ENCODE measurements around the gene NFIB. TPM values are rescaled to one million over a fixed set of nuclear protein-coding genes. Genes with fewer than 3 reads are reported as not detected.

The NFIB gene
- total RNA-seq, 2 experiments from 2014 or later = not detected

DNA sequence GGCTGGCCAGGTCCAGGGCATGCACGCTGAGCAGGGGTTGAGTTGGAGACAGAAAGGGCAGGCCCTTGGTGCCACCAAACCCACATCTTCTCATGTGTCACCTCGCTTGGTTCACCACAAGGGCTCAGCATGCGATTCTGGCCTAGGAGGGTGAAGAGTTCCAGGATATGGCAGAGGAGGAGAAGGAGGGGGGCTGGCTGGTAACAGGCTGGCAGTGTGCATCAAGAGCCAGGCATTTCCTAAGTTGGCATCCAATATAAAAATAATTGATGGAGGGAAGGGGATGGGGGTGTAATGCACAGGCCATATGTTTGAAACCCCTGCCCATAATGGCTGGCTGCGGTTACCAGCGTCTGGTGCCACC, 255.6 kb downstream of the NFIB start:
- Mint-ChIP-seq H3K27me3 (no peaks in the 10 kb centered on the region), H3K9me3 (no peaks in the 10 kb centered on the region), H3K36me3 (ENCODE audit: low read depth) (no peaks in the 10 kb centered on the region), H3K4me3 (no peak overlapping the region), H3K4me1 (ENCODE audit: low read depth) (no peaks in the 10 kb centered on the region), H3K27ac (no peak overlapping the region)
- CTCF ChIA-PET = no interaction called here
- intact Hi-C loops (cut with micrococcal nuclease) = no loop called here
- POLR2A ChIA-PET = no interaction called here
- TF ChIP-seq, protein P1, sequence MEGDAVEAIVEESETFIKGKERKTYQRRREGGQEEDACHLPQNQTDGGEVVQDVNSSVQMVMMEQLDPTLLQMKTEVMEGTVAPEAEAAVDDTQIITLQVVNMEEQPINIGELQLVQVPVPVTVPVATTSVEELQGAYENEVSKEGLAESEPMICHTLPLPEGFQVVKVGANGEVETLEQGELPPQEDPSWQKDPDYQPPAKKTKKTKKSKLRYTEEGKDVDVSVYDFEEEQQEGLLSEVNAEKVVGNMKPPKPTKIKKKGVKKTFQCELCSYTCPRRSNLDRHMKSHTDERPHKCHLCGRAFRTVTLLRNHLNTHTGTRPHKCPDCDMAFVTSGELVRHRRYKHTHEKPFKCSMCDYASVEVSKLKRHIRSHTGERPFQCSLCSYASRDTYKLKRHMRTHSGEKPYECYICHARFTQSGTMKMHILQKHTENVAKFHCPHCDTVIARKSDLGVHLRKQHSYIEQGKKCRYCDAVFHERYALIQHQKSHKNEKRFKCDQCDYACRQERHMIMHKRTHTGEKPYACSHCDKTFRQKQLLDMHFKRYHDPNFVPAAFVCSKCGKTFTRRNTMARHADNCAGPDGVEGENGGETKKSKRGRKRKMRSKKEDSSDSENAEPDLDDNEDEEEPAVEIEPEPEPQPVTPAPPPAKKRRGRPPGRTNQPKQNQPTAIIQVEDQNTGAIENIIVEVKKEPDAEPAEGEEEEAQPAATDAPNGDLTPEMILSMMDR (IDR thresholded peaks at IDR 0.05) = no peak
- ATAC-seq (no peak), DNase-seq (no peak)

DNA sequence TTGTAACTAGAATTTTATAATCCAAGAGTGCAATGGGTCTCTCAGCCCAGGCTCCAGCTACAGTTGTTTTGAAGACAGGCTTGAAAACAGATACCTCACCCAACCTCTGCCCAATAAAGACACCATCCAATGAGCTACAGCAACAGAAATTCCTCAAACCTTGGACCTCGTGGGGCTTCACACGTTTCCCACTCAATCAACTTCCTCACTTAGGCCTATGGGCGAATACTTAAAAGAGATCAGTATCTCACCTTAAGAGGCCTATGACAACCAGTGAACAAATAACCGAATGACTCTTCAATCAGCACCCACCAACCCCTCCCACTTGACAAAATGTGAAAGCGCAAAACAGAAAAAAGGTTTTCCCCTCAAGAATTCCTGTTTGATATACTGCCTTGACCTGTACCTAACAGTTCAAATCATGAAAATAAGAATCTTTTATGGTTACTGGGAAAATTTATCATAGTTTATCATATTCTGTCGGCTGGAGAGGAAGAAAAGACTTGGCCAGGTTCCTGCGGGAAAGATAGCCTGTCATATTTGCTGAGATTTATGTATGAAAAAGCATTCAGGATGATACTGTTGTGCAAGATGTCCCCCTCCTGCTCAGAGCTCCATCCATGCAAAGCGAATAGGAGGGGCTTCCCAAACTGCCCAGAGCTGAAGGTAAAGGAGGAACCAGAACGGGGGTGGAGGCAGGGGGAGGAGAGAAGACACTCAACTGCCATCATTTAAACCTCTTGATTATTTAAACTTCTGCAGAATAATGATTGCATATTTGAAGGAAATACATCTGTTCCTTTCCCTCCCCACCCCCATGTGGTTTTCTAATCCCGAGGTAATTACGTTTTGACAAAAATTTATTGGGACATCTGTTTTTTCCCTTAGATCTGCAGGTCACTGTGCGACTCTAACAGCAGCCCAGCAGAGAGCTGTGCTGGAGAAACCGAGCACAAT, 256.3 kb downstream of the NFIB start:
- intact Hi-C loops (cut with micrococcal nuclease) = no loop called here
- H3K36me3 Mint-ChIP-seq (ENCODE audit: low read depth) = no peaks in the 10 kb centered on the region

DNA sequence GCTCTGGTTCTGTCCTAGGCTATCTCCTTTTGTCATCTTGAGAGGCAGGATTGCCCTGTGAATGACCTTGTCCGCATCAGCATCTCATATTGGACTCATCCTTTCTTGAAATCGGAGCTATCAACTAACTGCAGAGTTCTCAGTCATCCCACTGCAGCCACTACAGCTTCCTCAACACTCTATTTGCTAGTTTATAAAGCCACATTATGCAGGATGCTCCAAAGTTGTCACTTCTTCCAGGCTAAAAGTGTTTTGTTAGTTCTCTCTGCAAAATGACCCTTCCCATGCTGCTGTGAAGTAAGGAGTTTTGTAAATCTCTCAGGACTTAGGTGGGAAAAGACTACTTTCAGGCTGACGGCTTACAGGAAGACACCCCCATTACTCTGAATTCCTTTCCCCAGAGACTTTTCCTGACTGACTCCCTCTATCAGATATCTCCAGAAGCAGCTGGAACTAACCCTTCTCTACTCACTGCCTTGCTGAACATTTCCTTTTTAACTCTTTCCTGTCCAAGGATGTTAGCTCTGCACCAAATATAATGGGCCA, 257.6 kb downstream of the NFIB start:
- Mint-ChIP-seq H3K27ac (no peak overlapping the region), H3K4me3 (no peak overlapping the region), H3K4me1 (ENCODE audit: low read depth) (no peaks in the 10 kb centered on the region), H3K27me3 (no peaks in the 10 kb centered on the region), H3K36me3 (ENCODE audit: low read depth) (no peaks in the 10 kb centered on the region), H3K9me3 (no peaks in the 10 kb centered on the region)
- POLR2A ChIA-PET = no interaction called here
- TF ChIP-seq, protein P1 (IDR thresholded peaks at IDR 0.05) = no peak
- no peak for ATAC-seq
- no peak for DNase-seq
- CTCF ChIA-PET = no interaction called here
- intact Hi-C loops (cut with micrococcal nuclease) = no loop called here

More for the DNA sequence above, 256.3 kb downstream of the NFIB start:
- ChIA-PET POLR2A (no interaction called here), CTCF (no interaction called here)
- DNase-seq (no peak), ATAC-seq (no peak)
- H3K27me3 Mint-ChIP-seq = no peaks in the 10 kb centered on the region
- no peaks in the 10 kb centered on the region for H3K9me3 Mint-ChIP-seq
- H3K4me1 Mint-ChIP-seq (ENCODE audit: low read depth) = no peaks in the 10 kb centered on the region
- no peak overlapping the region for H3K4me3 Mint-ChIP-seq
- TF ChIP-seq, protein P1 (IDR thresholded peaks at IDR 0.05) = no peak
- no peak overlapping the region for H3K27ac Mint-ChIP-seq

DNA sequence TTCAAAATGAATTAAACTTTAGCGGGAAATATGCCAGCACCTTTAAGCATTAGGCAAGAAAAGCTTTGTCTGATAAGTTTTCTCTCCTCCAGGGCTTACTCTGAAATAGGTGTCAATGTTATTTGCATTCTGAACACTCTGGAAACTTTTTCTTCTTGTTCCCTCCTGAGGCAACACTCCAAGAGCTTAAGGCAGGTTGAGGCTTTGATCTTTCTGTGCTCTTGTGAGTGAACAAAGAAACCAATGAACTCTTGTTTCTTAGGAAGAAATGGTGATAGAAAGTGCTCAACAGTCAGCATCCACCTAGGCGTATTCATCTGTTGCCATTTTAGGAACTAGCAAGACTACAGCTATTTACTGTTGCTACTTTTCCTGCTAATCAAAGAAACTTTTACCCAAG, 259.8 kb downstream of the NFIB start:
- CTCF ChIA-PET = no interaction called here
- H3K4me1 Mint-ChIP-seq (ENCODE audit: low read depth) = no peaks in the 10 kb centered on the region
- H3K27ac Mint-ChIP-seq = no peak overlapping the region
- no peak for DNase-seq
- TF ChIP-seq, protein P1 (IDR thresholded peaks at IDR 0.05) = no peak
- no peaks in the 10 kb centered on the region for H3K27me3 Mint-ChIP-seq
- intact Hi-C loops (cut with micrococcal nuclease) = no loop called here
- H3K36me3 Mint-ChIP-seq (ENCODE audit: low read depth) = no peaks in the 10 kb centered on the region
- no peaks in the 10 kb centered on the region for H3K9me3 Mint-ChIP-seq
- H3K4me3 Mint-ChIP-seq = no peak overlapping the region
- POLR2A ChIA-PET = no interaction called here
- ATAC-seq = no peak

DNA sequence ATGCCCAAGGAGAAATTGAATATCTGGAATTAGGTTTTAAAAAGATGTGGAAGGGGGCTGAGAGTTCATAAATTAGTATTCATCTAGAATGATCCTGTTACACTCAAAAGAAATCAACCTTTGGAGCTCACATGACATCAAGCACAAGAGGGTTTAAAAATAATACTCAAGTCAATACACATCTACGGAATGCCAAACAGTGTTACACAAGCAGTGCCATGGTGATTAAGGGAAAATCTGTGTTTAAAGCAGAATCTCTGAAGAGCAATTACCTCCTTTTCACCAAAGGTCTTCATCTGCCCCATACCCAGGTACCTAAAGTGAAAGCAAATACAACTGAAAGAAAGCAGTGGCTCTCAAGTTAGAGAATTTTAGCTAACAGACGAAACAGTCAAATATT, 261.6 kb downstream of the NFIB start:
- ChIA-PET POLR2A (no interaction called here), CTCF (no interaction called here)
- no peak for DNase-seq
- H3K27me3 Mint-ChIP-seq = no peaks in the 10 kb centered on the region
- H3K9me3 Mint-ChIP-seq = peaks cover 2% of the 10 kb centered on the region
- TF ChIP-seq, protein P1 (IDR thresholded peaks at IDR 0.05) = no peak
- H3K4me3 Mint-ChIP-seq = no peak overlapping the region
- no peaks in the 10 kb centered on the region for H3K36me3 Mint-ChIP-seq (ENCODE audit: low read depth)
- intact Hi-C loops (cut with micrococcal nuclease) = no loop called here
- no peak overlapping the region for H3K27ac Mint-ChIP-seq
- no peak for ATAC-seq
- H3K4me1 Mint-ChIP-seq (ENCODE audit: low read depth) = no peaks in the 10 kb centered on the region
